Activated naive CD8-positive, alpha-beta T cell treated with anti-CD3 and anti-CD28 coated beads, Interleukin-2, amount 50 U/mL, for 16 hours (primary cell): Measurements from ENCODE around the gene KCNK17.
"Not testable (repeated sequence)": the region's sequence is repeated elsewhere in the genome, so short reads cannot be mapped to it uniquely, and the experiment has no call there.

Experiments
- DNase-seq: peaks from one replicate; pipeline ENCODE4 v3.0.0-alpha.2; 2020; ENCODE audit warnings: low read depth, low spot score

The KCNK17 gene

GRCh38 chr6:39302669-39303424 is 11.4 kb downstream of the KCNK17 start:
- DNase-seq: peak; percentile 84

DNA sequence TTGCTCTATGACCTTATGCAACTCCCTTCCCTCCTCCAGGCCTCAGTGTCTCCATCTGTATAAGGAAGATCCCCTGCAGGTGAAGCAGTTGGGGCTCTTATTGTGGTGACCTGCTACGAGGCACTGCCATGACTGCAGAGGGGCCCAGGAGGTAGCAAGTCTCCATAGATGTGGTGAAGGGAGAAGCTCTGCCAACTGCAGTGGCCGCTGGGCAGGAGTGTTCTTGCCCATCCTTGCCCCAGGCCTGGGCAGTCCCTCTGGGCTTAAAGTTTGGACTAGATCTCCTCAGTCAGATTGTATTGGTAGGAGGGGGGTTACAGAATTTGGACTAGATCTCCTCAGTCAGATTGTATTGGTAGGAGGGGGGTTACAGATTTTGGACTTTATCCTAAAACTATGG is 12.2 kb downstream of the KCNK17 start:
- no peak for DNase-seq

DNA sequence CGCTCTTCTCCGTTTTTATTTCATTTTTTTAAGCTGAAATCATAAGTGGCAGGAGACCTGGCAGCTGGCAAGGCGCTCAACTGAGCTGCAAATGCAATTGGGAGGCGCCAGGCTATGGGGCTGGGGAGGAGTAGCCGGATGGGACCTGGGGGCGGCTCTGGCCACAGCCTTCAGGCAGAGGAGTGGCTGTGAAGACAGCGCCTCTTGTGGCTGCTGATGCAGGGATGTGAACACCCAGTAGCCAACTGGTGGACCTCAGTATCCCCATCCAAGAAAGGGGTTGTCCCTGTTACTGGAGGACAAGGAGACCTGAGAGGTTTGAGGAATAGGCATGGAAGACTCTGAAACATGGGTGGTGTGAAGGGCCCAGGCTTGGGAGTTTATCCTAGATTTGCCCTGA is 12.6 kb downstream of the KCNK17 start:
- DNase-seq: no peak

DNA sequence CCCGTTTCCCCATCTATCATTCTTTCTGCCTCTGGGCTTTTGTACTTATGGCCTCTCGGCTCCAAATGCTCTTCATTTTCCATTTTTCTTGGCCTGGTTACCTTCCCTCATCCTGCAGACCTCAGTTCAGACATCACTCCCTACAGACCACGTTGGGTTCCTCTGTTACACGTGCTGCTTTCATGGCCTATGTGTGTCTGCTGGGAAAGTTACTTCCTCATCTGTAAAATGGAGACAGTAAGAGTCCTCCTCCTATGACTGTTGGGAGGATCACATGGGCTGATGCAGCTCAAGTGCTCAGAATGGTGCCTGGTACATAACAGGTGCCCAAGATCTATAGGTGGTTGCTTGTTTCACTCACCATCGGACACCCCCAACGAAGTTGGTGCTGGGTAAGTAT is 13.5 kb downstream of the KCNK17 start:
- DNase-seq: no peak

- no peak for DNase-seq
Measured at GRCh38 chr6:39298061-39298460, 16.2 kb downstream of the KCNK17 start.

DNA sequence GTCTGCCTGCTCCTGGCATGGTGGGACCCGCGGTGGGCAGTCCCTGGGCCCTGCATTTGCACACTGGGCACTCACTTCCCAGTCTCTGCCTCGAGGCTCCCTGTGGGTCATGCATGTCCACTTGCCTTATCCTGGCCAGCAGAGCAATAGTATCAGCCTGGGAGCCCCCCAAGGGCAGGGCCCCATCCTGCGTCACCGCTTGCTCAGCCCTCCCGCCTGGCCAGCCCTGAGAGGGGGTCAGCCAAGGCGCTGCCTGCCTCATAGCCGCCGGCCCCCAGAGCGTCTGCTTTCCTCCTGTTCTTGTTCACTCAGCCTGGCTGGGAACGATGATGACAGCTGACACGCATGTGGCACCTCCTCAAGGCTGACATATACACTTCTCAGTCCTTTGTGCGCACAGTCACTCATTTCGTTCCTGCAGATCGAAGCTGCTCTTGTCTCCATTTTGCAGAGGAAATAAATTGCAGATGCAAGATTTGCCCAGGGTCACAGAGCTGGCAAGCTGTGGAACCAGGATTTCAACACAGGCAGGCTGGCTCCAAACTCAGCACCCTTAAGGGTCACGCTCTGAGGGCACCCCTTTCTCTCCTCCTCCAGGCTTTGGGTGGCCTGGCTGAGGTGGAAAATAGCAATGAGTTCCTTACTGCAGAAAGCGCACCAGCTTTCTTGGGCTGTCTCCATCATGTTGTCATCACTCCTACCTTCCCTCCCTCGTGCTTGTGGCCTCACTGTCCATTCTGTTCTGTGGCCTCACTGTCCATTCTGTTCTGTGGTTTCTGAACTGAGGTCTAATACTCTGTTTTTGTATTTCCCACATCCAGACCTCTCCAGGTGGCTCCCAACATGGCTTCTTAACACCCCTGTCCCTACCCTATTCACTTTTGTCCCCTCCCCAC is 17.2 kb downstream of the KCNK17 start:
- no peak for DNase-seq

DNA sequence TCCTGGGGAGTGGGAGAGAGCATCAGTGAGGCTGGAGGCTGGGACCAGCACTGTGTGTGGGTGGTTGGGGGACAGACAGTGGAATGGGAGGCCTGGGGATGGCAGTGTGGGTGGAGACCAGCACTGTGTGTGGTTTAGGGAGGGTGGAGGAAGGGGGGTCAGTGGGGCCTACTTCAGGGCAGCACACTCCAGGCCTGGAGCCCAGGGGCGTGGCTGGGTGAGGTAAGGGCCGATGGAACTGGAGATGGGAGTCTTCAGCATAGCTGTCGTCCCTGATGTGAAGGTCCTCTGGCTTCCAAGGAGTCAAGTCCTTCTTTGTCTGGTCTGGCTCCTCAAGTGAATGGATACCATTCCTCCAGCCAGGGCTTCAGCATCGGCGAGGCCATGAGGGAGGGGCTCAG is 18.6 kb downstream of the KCNK17 start:
- no peak for DNase-seq

DNA sequence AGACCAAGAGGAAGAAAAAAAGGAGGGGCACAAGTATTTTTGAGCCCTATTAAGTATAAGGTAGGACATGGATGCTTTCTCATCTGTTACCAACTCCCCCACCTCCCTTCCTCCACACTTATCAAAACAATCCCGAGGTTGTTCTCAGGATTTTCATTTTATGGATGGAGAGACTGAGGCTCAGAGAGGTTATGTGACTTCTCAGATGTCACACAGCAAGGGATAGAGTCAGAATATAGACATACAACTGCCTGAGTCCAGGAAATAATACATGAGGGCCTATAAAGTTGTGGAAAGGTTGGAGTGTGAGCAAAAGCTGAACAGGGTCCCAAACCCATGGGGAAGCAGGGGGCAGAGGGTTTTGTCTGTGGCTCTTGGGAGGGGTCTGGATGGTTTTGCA is 19.3 kb downstream of the KCNK17 start:
- DNase-seq: no peak

DNA sequence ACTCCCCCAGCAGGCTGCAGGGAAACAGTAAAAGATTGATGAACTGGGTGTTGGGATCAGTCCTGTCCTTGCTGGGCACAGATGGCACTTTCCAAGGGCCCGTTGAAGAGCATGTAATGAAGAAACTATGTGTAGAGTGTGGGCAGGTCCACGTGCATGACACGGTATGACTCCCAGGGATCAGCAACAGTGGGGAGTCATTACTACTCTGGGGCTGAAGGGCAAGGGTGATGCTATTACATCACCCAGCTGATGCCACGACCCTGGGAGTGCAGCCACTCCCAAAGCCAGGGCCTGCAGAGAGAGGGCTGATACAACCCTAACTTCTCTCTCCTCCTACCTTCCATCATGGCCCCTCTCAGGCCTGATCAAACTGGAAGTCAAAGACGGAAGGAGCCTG is 20.1 kb downstream of the KCNK17 start:
- no peak for DNase-seq

DNA sequence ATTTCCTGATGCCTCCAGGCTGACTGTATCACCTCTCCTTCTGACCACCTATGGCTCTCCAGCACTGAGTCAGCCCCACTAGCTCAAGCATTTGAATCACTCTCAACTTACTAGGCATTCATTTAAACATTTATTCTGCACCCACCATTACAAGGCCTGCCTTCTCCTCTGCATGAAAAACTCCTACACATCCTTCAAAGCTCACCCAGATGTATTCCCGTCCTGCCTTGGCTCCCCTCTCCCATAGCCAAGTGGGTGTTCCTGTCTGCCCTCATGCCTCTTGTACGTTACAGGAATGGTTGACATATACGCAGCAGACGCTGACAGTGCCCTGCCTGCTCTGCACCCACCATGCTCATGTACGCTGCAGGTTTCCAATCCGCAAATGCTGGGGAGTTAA is 21.6 kb downstream of the KCNK17 start:
- DNase-seq: no peak

DNA sequence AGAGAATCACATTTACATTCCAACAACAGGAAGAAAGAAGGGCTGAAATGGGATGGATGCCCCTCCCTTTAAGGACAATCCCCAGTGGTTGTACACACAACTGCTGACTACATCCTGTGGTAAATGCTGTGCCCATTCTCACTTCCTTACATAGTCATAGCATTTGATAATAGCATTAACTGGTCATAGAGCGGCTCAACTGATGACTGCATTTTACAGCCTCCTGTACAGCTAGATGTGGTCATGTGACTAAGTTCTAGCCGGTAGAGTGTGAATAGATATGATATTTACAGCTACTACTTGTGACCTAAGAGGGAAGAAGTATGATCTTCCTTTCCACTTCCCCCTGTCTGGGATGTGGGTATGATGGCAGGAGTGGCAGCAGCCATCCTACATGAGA is 24.7 kb downstream of the KCNK17 start:
- DNase-seq: no peak

DNA sequence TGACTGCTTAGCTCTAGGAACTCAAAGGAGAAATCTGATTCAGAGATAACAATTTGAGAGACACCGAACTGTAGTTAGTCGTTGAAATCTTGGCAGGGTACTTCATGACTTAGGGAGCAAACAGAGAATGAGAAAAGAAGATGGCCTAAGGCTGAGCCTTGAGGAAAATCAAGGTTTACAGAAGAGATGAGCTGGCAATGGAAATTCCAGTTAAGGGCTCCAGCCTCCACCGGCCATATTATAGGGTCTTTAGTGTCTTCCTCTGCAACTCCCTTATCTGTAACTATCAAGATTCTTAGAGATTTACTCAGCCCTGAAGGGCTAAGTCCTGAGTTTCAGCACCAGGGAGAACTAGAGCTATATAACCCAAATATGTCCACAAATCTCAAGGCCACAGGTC is 26.6 kb downstream of the KCNK17 start:
- no peak for DNase-seq

DNA sequence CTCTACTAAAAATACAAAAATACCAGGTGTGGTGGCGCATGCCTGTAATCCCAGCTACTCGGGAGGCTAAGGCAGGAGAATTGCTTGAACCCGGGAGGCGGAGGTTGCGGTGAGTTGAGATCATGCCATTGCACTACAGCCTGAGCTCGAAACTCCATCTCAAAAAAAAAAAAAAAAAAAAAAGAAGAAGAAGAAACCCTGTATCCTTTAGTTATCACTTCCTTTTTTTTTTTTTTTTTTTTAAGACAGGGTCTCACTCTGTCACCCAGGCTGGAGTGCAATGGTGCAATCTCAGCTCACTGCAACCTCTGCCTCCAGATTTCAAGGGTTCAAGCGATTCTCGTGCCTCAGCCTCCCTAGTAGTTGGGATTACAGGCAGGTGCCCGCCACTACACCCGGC is 27.6 kb downstream of the KCNK17 start:
- DNase-seq: not testable (repeated sequence)

DNA sequence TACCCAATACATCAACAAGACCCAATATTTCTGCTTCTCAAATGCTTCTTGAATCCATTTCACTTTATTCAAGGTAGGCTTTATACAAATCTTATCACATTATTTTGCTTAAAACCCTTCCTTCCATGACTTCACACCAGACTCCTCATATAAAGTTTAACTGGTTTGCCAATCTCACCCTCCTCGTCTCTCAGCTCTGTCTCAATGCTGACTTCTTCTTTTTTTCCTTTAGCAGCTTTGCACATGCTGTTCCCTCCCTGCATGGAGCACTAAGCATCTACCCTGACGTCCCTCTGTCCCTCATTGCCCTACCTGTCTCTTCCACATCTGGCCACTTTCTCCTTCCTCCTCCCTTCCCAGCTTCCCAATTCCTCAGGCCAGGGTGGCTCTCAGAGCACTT is 31.4 kb downstream of the KCNK17 start:
- no peak for DNase-seq

- no peak for DNase-seq
Measured at GRCh38 chr6:39281312-39281980, 32.8 kb downstream of the KCNK17 start.

GRCh38 chr6:39280247-39280731 is 33.9 kb downstream of the KCNK17 start:
- no peak for DNase-seq

DNA sequence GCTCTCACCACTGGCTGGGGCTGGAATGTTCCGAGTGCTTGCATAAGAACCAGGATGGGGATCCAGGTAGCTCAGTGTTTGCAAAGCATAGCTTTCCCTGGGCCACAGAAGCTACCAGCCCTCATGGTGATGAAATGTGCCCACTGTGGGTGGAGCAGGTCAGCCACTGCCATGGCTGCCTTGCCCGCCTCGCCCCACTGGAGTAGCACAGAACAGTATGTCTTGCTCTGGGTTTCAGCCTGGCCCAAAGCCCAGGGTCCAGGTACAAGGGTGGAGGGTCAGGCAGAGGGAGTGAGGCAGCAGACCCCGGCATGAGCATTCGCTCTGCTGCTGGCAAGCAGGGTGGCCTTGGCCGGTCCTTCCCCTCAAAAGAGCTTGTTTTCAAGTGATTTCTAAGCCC is 34.7 kb downstream of the KCNK17 start:
- DNase-seq: no peak

DNA sequence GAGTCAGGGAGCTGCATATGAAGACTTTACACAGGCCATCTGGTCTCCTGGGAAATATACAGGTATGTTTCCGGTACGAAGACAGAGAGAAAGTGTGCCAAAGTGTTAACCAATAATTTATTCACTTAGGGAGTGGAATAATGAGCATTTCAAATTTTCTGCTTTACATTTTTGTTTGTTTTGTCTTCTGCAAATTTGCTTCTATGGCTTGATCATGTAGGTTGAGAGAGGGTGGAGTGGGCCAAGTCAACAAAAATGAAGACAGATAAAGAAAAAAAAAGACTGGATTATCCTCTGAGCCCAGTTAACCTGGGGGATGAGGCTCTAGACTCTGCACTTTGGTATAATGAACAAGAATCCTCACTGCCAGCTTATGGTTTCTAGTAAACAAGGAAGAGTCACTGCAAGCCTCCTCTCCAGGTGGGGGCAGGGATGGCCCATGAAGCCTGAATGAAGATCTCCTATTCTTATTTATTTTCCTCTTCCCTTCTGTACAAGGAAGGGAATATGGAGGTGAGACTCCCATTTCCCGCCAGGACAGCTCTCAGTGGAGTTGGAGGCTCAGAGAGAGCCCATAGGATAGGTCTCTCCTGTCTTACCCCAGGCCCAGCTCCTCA is 37.7 kb downstream of the KCNK17 start:
- no peak for DNase-seq

GRCh38 chr6:39274903-39275302 is 39.3 kb downstream of the KCNK17 start:
- DNase-seq: no peak

DNA sequence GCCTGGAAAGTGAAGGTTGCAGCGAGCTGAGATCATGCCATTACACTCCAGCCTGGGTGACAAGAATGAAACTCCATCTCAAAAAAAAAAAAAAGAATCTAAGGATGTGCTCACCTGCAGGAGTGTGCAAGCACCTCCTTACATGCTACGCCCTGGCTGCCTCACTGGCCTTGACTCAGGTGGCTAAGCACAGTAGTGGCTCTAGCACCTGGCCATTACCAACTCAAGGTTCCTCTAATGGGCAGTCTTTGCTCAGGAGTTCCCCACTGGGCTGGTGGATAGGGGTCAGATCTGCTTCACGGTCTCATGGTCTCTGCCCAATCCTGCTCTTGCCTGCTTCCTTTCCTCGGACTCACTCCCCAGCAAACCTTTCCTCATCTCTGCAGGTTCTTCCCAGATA is 39.7 kb downstream of the KCNK17 start:
- no peak for DNase-seq

DNA sequence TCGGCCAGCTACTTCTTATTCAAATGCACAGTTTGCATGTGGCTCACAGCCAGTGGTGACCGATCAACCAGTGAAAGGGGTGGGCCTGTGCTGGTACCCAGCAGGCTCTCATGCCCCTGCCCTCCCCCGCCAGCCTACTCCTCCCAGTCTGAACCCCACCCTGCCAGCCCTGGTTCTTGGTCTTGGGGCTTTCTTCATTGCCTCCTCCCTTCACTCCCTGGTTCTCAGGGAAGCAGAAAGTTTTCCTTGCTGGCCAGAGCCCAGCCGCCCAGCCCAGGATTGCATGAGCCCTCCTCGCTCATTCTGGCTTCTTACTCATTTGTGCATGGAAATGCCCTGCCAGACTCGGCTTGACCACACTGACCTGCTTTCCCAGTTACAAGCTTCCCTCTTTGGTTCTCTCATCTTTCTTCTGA is 40.8 kb downstream of the KCNK17 start:
- DNase-seq: no peak

- no peak for DNase-seq
Measured at GRCh38 chr6:39269961-39270360, 44.3 kb downstream of the KCNK17 start.
